Muscle of leg (tissue), 11 donors: ENCODE data around the gene RAB29. TPM values are rescaled to one million over a fixed set of nuclear protein-coding genes. Genes with fewer than 3 reads are reported as not detected.
"Not testable (repeated sequence)": the region's sequence is repeated elsewhere in the genome, so short reads cannot be mapped to it uniquely, and the experiment has no call there.

ENCODE experiments used
- DNase-seq: peaks from one replicate; pipeline ENCODE4 v3.0.0; 2013
- H3K27ac ChIP-seq: one replicate; pipeline ENCODE4 v1.5.1; 2013; ENCODE audit warnings: mild to moderate bottlenecking, low read length, control low read depth
- H3K27me3 ChIP-seq: one replicate; pipeline ENCODE4 v1.6.1; 2013; ENCODE audit warnings: low read length; ENCODE audit not compliant: control insufficient read depth, insufficient read depth
- H3K36me3 ChIP-seq: one replicate; pipeline ENCODE4 v1.6.1; 2013; ENCODE audit warnings: low read length; ENCODE audit not compliant: control insufficient read depth, insufficient read depth
- H3K4me1 ChIP-seq: one replicate; pipeline ENCODE4 v1.6.1; 2013; ENCODE audit warnings: low read length; ENCODE audit not compliant: control insufficient read depth, insufficient read depth
- H3K4me3 ChIP-seq: one replicate; pipeline ENCODE4 v1.5.1; 2013; ENCODE audit warnings: low read length, control low read depth
- H3K9me3 ChIP-seq: replicated peaks from 2 replicates; pipeline ENCODE4 v1.6.1; 2013; ENCODE audit warnings: low read depth, low read length; ENCODE audit not compliant: control insufficient read depth
- WGBS: methylation state at CpG from one replicate; pipeline ENCODE4 v1.1.5; 2013; ENCODE audit warnings: missing lambda C conversion rate; ENCODE audit not compliant: insufficient coverage; 5-methylcytosine and 5-hydroxymethylcytosine counted together
- polyA plus RNA-seq, 8 donors: library from polyadenylated mRNA; unstranded; fragments of 120-200 nt; gene quantifications; one replicate each; pipeline versions ENCODE4 v1.2.1 to v1.2.3, GENCODE V29; 2013; ENCODE audit warnings: inconsistent platforms in 1 of 8, low replicate concordance in 1 of 8; ENCODE audit not compliant: insufficient read length in 8 of 8, insufficient read depth in 1 of 8
- total RNA-seq: library from RNA; stranded (reverse); fragments of 120-200 nt; gene quantifications from one replicate; pipeline ENCODE4 v1.2.4, GENCODE V29; 2013

The RAB29 gene
- total and polyA plus RNA-seq, 9 donors: 3.0 to 8.6 (median 3.7) TPM

GRCh38 chr1:205726619-205727125 is 48.6 kb downstream of the RAB29 start:
- H3K36me3 ChIP-seq: peaks cover 16% of the 10 kb centered on the region
- no peaks in the 10 kb centered on the region for H3K9me3 ChIP-seq
- no peak overlapping the region for H3K27ac ChIP-seq
- H3K4me1 ChIP-seq: no peaks in the 10 kb centered on the region
- no peak for DNase-seq
- H3K27me3 ChIP-seq: no peaks in the 10 kb centered on the region
- H3K4me3 ChIP-seq: no peak overlapping the region
- WGBS: 60% methylated on average over 1 of the region's 4 CpGs

- Histone ChIP-seq H3K36me3 (peaks cover 18% of the 10 kb centered on the region), H3K4me1 (no peaks in the 10 kb centered on the region), H3K9me3 (no peaks in the 10 kb centered on the region), H3K27ac (no peak overlapping the region), H3K4me3 (no peak overlapping the region), H3K27me3 (no peaks in the 10 kb centered on the region)
- no peak for DNase-seq
- WGBS: no CpG with 5 or more reads among the region's 1 CpG
These were observed 49.8 kb downstream of the RAB29 start for GRCh38 chr1:205725514-205725913.

- not testable (repeated sequence) for DNase-seq, H3K4me3 ChIP-seq, H3K27me3 ChIP-seq, H3K27ac ChIP-seq, H3K4me1 ChIP-seq, H3K9me3 ChIP-seq
- H3K36me3 ChIP-seq: peaks cover 32% of the 10 kb centered on the region
- WGBS: 100% methylated on average over 2 of the region's 2 CpGs
These were observed 54.5 kb downstream of the RAB29 start for GRCh38 chr1:205720740-205721139.

GRCh38 chr1:205719762-205720161 is 55.5 kb downstream of the RAB29 start:
- no peak overlapping the region for H3K27ac ChIP-seq
- no peaks in the 10 kb centered on the region for H3K4me1 ChIP-seq
- no peaks in the 10 kb centered on the region for H3K9me3 ChIP-seq
- DNase-seq: no peak
- H3K27me3 ChIP-seq: no peaks in the 10 kb centered on the region
- no peak overlapping the region for H3K4me3 ChIP-seq
- peaks cover 36% of the 10 kb centered on the region for H3K36me3 ChIP-seq

- no peaks in the 10 kb centered on the region for H3K4me1 ChIP-seq
- H3K36me3 ChIP-seq: peaks cover 42% of the 10 kb centered on the region
- no CpG with 5 or more reads among the region's 3 CpGs for WGBS
- H3K4me3 ChIP-seq: no peak overlapping the region
- H3K27ac ChIP-seq: no peak overlapping the region
- H3K27me3 ChIP-seq: no peaks in the 10 kb centered on the region
- DNase-seq: no peak
- H3K9me3 ChIP-seq: no peaks in the 10 kb centered on the region
These were observed 56.3 kb downstream of the RAB29 start for GRCh38 chr1:205719015-205719414.

Other genes starting within 250 kb of the RAB29 start
- gene ELK4, start 143.5 kb downstream of the RAB29 start, total RNA-seq: 17.6 TPM
- 10 to 100 TPM; 11.8 to 19.4 (median 15.3) TPM for gene ELK4, start 143.5 kb downstream of the RAB29 start, polyA plus RNA-seq
- 2.3 TPM for gene SLC45A3, start 95.0 kb downstream of the RAB29 start, total RNA-seq
- gene SLC45A3, start 95.0 kb downstream of the RAB29 start, polyA plus RNA-seq: 1 to 10 TPM; 2.0 to 3.8 (median 2.8) TPM
- 200 TPM for gene NUCKS1, start 25.3 kb downstream of the RAB29 start, total RNA-seq
- 100 to 1,000 TPM; 160 to 284 (median 247) TPM for gene NUCKS1, start 25.3 kb downstream of the RAB29 start, polyA plus RNA-seq
- gene SLC41A1, start 37.7 kb upstream of the RAB29 start, total RNA-seq: 15.0 TPM
- 10 to 100 TPM; 26.7 to 32.8 (median 29.3) TPM for gene SLC41A1, start 37.7 kb upstream of the RAB29 start, polyA plus RNA-seq
- gene PM20D1, start 74.7 kb upstream of the RAB29 start, total RNA-seq: 0.09 TPM
- under 1 TPM in 5 of 8 donors, not detected in 3; 0.06 to 0.16 (median 0.09) TPM for gene PM20D1, start 74.7 kb upstream of the RAB29 start, polyA plus RNA-seq
- 0.04 TPM for gene SLC26A9, start 168.0 kb upstream of the RAB29 start, total RNA-seq
- under 1 TPM; 0.04 to 0.22 (median 0.08) TPM for gene SLC26A9, start 168.0 kb upstream of the RAB29 start, polyA plus RNA-seq
- 10.6 TPM for gene RAB7B, start 227.9 kb upstream of the RAB29 start, total RNA-seq
- gene RAB7B, start 227.9 kb upstream of the RAB29 start, polyA plus RNA-seq: 10 to 100 TPM in 6 of 8 donors, 1 to 10 TPM in 2; 8.6 to 13.5 (median 11.1) TPM
- 0.09 TPM for gene CTSE, start 248.4 kb upstream of the RAB29 start, total RNA-seq
- 1 to 10 TPM in 2 of 8 donors, under 1 TPM in 6; 0.19 to 1.3 (median 0.41) TPM for gene CTSE, start 248.4 kb upstream of the RAB29 start, polyA plus RNA-seq